Erythroblast (primary cell): ENCODE measurements around the gene FGF14.

ENCODE experiments used
- GATA1 ChIP-seq: IDR thresholded peaks from 2 replicates; pipeline ENCODE4 v1.6.1; 2011; ENCODE audit warnings: low read depth, mild to moderate bottlenecking, control low read depth, low read length, moderate library complexity
- POLR2A ChIP-seq: IDR thresholded peaks from 2 replicates; pipeline ENCODE4 v1.6.1; 2011; ENCODE audit warnings: mild to moderate bottlenecking, low read length

- peak; percentile 66 for TF ChIP-seq POLR2A
- no peak for TF ChIP-seq GATA1
These were observed 7.4 kb downstream of the FGF14 start for GRCh38 chr13:102394158-102395053.
